ENCODE data around the gene FGF10.

Gene FGF10

DNA sequence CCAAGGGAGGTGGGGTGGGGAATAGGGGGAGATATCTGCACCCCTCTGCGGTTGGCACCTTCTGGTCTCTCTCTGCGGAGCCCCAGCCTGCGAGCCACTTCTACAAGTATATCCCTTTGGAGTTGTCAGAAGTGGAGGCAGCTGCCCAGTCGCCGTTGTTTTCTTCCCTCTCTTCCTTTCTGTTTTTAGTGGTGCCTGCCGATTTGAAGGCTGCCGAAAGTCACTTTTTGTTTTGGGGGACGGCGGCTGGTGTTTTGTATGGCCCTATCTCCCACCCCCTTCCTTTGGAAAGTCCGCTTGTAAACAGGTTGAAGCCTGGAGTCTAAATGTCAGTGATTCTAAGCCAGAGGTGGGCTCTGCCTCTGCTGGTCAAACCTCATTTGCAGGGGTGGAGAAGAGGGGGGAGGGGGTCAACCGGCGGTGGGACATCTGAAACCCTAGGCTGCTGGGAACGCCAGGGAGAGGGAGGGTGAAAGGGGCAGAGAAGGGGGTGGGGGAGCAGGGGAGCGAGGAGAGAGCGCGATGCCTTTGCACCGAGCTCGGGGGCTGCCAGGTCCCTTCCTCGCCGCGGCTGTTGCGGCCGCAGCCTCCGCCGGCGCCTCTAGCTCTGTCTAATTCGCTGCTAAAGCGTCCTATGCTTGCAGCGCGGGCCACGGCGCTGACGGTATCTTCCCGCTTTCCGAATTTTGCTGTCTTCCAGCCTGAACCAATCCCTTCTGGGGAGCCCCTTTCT lies at the start of gene FGF10:
TSS of gene FGF10 (minus strand) at position 331 of the 733 bp plus-strand sequence. CDS start 738 bp downstream, outside the sequence.
- DNase-seq, result no peak

DNA sequence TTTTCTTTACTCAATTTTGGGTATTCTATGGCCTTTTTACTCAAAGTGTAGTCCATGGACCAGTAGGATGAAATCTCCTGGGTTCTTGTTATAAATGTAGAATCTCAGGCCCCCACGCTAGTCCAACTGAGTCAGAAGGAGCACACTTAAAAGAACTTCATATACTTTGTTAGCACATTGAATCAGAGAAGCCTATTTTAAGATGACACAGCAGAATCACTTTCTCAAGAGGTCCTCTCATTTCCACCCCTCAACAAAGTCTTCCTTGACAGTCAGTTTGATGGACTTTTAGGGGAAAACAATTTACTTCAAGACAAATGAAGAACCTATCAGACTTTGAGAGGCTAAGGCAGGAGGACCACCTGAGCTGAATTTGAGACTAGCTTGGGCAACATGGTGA lies 37.7 kb upstream of the FGF10 start:
- DNase-seq, result no peak

DNA sequence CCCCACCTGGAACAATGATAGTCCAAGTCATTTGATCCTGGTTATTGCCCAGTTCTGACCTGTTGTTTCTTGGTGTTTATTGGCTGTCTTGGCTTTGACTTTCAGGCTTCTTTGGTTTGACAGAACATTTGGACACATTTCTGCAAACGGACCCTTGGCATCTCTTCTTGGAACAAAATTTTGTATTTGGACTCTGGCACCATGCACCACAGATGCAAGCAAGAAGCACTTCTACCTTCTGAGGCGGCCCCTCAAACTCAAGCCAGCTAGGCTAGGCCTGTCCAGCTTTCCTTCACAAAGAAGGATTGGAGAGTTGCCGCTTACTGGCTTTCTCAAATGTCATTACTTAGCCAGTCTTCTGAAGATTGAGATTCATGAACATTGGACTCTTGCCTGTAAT lies 23.1 kb upstream of the FGF10 start:
- no peak for DNase-seq

DNA sequence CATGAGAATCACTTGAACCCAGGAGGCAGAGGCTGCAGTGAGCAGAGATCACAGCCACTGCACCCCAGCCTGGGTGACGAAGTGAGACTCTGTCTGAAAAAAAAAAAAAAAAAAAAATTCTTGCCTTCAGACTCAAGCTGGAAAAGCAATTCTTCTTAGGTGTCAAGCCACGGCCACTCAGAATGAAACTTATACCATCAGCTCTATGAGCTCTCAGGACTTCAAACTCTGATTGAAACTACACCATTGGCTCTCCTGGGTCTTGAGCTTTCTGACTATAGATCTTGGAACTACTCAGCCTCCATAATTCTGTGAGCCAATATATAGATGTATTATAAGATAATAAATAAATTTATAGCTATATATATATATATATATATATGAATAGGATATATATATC lies 12.9 kb upstream of the FGF10 start:
- no peak for DNase-seq

DNA sequence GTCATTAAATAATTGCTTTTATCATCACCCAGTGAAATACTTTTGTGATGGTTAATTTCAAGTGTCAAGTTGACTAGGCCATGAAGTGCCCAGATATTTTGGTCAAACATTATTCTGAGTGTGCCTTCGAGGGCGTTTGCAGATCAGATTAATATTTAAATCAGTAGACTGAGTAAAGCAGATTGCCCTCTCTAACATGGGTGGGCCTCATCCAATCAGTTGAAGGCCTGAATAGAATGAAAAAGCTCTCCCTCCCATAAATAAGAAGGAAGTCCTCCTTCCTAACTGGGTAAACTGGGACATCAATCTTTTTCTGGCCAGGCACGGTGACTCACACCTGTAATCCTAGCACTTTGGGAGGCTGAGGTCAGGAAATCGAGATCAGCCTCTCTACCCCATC lies 12.4 kb upstream of the FGF10 start:
- no peak for DNase-seq

DNA sequence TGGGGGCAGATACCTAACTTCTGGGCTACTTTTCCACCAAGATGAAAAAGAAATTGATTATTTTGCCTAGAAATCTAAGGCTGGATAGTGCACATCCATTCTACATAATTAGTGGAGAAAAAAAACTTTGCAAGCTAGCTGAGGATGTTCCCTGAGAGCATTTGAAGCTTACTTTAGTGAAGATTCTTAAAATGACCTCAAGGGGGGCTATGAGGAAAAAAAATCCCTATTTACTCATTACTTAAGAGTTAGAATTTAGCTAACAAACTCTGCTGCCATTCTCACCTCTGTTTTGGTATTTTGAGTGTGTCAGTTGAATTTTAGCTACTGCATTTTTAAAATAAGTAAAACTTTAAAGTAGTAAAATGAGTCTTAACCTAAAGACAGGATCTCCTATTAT lies 9.2 kb upstream of the FGF10 start:
- DNase-seq, result no peak

DNA sequence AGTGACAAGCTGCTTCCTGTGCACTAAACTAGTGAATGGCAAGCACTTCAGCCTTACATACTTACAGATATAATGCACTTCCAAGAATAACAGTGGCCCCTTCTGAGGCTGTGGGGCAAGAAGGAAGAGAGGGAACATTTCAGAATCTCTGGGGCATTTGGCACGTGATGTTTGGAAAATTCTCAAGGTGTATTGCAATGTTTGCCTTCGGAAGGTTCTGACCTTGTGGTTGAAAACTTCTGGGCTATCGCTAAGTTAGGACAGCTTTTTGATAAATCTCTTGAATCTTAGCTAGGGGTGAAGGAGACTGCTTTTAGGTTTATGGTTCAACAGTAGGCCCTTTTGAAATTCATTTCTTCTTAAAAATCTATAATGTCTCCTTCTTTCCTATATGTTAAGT lies 7.1 kb upstream of the FGF10 start:
- DNase-seq, result no peak

DNA sequence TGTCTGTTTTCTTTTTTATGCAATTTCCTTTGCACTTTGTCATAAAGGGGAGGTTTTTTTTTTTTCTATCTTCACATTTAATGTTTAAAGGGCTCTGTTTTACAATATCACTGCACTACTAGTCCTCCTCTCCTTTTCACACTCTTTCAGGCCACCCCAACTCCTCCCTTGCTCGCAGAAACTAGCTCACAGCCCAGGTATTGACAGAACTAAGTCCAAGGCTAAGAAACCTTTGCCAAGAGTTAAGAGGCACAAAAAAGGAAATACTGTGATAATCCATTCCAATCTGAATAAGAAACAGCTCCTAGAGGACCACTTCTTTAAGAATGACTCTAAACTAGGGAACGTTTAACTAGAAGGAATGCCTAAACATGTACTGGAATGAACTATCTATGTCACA lies 1.1 kb upstream of the FGF10 start:
- no peak for DNase-seq

DNA sequence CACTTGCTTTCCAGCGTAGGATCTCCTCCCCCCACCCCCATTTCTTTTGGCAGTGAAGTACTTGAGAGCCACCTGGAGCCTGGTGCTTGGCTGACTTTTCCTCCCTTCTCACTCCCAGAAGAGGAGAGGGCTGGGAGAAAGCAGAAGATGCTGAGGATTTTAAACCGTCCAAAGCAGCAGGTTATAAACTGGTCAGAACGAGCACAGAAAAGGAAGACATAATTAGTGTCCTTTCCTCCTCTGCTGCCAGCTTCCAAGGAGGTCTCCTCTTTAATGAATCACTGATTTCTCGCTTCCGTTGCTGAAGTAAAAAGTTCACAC lies 563 bp upstream of the FGF10 start:
- DNase-seq, result no peak

DNA sequence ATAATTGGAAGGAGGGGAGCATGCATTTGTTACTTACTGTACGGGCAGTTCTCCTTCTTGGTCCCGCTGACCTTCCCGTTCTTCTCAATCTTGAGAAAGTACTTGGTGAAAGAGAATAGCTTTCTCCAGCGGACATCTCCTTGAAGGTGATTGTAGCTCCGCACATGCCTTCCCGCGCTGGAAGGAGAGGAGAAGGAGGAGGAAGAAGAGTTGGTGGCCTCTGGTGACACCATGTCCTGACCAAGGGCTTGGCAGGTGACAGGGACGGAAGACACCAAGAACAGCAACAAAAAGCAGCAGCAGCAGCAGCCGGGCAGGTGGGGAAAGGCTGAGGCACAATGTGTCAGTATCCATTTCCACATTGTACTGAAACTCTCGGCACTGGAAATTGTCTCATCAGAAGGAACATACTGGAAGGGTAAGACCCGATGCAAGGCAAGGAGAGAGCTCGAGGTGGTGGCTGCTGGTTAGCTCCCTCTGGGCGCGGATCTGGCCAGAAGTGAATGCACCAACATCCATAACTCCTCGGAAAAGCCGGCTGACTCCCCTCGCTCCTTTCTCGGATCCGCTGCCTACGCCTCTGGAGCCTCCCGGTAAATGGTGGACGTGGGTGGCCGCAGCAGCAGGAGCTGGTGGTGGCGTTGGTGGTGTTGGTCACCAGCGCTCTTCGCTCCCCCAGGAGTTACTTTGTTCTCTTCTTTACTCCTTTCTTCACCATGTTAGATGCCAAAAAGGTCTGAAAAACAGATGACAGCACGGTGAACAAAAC lies 715 bp downstream of the FGF10 start:
- DNase-seq, result no peak

DNA sequence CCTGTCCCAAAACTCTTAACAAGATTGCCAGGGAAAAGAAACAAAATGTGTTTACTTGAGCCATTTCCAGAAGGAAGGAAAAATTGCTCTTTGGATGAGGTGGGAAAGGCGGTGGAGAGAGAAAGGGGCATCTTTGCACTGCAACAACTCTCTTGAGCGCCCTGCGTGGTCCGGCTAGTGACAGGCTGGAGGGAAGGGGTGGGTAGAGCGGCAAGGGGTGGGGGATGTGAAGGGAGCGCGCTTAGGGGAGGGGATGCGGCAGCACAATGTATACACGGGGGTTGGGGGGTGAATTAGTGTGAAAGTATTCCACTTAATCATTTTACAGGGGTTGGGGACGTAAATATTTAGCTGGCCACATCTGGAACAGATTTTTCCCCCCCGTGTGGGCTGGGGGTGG lies 1.3 kb downstream of the FGF10 start:
- DNase-seq, result no peak

DNA sequence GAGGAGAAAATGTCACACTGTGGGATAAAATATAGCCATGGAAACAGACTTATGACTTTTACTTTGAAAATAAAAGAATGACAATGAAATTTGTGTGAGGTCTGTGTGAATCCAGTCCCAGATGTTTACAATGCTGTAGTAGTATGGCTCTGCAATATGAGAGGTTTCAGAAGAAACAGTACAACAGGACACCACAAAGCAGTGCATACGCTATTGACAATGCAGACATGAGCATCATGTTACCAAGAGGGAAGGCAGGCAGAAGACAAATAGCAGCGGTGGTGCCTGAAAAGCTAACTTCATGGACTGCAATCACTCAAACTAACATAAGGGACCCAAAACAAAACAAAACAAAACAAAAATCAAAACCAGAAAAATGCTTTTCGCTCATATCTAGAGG lies 1.8 kb downstream of the FGF10 start:
- DNase-seq, result no peak

DNA sequence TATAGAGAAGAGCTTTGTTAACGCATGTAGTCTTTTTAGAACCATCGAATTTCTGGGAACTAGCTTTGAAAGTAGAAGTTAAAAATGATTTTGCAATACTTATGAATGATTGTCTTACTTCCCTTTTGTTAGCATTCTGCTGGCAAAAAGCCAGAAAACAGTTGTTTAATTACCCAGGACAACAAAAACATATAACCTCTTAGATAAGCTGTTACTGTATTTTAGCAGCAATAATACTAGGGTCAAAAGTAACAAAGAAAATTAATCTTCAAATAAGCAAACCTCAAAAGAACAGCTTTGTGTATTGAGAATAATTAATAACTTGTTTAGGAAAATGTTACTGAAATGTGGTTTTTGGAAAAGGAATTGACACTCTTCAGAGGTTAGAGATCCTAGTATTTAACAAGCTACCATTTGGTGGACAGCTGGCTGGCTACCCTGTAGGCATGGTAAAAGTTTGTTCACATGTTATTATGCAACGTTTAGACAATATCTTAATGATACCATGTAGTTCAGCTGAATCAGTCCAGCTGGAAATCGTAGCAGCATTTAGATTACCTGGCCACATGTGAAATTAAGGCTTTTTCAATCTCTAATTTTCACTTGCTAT lies 3.8 kb downstream of the FGF10 start:
- DNase-seq, result no peak

DNA sequence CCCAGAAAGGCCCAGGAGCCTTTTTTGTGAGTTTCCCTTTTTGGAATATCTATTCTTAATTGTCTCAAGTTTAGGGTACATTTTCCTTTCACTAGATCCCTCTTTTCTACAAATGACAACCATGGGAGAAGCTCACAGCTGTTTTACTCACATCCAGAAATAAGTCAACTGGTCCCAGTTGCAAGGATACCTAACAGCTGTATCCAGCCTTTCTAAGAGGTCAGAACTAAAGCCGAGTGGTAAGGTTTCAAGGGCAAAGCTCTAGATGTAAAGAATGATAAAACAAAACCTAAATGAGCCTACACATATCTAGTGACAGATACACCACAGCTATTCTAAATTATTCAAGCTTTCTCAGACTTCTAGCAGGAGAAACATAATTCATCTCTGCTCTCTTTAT lies 4.4 kb downstream of the FGF10 start:
- DNase-seq, result no peak

DNA sequence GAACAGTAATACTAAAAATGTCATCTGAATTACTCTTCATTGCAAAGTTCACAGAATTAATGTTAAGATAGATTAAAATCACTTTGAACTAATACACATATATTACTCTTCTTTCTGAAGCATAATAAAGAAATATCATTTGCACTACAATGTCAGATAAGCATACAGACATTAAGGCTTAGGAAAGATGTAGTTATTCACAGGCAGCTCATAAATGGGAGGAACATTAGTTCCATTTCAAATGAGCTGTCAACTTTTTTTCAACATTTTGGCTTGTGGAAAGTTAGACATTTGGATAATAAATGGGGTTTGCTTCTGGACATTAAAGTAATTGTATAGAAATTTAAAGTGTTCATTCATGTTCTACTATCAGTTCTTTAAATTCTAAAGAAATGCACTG lies 6.3 kb downstream of the FGF10 start:
- DNase-seq, result no peak

DNA sequence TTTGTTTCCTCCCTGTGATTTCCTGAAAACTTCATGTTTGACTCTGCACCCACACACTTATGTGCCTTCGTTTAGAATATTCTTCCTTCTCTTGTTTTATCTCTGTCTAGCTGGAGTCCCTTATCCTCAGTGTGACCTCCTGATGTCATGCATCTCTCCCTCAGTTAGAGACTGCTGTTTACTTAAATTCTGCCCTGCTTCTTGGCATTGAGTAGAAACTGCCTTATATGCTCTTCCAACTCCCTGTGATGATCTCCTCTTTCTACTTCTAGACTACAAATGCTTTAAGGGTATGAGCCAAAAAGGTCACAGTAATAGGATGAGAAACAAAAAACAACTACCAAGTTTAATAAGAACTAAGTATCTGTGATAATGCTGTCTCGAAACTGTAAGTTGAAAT lies 12.2 kb downstream of the FGF10 start:
- DNase-seq, result no peak

DNA sequence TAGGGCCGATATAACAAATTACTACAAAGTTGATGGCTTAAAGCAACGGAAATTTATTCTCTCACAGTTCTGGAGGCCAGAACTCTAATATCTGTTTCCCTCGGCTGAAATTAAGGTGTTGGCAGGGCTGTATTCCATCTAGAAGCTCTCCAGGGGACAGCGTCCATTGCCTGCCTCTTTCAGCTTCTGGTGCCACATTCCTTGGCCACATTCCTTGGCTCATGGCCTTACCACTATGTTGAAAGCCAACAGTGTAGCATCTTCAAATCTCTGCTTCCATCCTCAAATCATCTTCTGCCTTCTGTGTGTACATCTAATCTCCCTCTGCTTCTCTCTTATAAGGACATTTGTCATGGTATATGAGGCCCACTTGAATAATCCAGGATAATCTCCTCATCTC lies 17.2 kb downstream of the FGF10 start:
- no peak for DNase-seq

DNA sequence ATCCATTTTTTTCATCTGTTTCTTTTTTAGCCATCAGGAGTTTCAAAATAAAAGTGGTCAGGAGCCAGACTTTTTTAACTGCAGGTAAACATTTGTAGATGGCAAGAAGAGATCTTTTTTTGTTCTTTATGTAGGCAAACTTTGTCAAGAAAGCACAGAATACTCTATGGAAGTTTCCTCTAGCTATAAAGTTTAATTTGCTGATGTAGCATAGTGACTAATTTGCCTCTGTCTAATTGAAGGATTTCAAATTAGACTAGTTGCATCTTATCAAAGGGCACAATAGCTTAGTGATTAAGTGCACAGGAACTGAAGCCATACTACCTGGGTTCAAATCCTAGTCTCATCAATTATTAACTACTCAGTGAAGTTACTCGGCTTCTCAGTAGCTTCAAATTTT lies 22.0 kb downstream of the FGF10 start:
- DNase-seq, result no peak

DNA sequence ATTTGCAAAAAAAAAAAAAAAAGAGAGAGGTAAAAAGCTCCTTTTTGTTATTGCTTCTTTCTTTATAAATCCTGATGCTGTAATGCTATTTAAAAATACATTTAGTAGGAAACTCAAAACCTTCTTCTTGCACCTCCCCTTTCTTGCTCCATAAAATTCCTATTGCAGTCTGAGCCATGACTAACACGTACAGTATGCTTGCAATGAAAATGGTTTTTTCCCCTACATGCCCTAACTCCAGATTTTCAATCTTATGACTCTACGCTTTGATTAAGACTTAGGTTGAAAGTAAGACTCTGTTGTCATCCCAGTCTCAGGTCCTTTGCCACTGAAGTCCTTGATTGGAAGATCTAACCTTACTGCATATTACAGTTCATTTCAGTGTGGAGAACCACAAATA lies 23.9 kb downstream of the FGF10 start:
- no peak for DNase-seq

DNA sequence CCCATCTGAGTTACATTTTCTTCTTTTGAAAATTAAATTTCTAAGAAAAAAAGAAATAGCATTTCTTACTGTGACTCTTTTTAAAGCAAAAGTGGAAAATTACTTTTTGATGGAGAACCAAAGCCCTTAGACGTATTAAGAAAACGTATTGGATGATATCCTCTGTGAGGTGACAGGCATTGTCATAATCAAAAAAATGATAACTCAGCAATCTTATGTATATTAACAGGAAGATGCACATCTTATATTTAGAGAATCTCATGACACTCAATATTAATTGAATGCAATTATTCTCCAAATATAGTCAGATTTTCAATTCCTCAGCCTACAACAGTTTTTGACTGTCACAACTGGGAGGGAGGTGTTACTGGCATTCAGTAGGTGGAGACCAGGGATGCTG lies 25.1 kb downstream of the FGF10 start:
- no peak for DNase-seq

DNA sequence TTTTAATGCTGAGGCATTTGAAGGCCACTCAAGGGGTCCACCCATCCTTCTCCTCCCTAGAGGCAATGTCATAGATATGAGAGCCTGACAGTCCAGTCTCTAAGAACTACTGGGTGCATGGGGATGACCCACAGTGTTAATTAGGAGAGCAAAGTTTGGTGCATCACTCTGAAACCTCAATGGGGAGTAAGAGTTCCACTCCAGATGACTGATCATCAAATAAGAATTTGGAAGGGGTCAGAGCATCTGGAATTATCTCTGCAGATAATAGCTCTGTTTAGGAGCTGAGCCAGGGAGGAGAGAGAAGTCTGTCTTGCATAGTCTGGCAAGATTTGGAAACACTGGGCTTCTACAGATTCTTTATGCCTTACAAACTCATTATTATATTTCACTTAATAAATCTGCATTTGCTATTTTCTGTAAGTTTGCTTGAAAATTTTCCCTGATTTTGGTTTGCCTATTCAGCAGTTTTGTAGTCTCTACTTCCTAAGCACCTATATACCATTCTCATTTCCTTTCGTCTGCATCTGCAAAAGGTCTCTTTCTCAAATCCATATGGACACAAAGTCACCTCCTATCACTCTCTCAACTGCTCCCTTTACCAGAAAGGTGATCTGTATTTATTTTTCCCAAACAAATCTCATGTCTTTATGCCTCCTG lies 27.7 kb downstream of the FGF10 start:
- DNase-seq, result no peak

DNA sequence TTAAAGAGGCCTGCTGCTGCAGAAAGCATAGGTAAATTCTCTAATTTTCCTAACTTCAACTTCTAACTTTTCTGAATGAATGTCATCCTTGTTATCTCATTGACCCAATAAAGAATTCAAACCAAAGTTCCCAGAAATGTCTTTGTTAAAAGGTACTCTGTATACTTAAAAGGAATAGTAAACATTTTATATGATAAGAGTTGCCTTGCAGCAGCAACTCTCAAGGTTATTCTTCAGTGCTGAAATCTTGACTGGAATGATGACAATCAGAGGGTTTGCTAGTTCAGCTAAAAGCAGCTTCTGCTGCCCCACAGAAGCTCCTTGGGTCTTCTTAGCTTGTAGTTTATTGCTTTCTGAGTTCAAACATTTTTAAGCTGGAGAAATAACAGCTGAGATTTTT lies 28.3 kb downstream of the FGF10 start:
- DNase-seq, result no peak

DNA sequence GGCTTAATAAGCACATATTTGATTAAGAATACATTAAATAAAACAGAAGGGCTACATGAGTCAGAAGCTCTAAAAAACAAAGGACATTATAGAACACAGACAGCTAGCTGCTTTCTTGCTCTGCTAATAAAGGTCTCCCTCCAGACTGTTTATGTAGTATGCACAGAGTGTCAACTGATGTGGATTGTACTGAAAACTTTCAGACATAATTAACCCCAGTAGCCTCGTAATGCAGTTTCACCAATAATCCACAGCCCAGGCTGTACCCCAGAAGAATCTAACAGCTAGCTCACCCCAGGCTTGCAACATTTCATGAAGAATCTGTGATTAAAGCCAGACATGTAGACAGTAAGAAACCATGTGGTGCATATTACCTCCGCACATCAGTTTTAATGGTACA lies 30.8 kb downstream of the FGF10 start:
- DNase-seq, result no peak

DNA sequence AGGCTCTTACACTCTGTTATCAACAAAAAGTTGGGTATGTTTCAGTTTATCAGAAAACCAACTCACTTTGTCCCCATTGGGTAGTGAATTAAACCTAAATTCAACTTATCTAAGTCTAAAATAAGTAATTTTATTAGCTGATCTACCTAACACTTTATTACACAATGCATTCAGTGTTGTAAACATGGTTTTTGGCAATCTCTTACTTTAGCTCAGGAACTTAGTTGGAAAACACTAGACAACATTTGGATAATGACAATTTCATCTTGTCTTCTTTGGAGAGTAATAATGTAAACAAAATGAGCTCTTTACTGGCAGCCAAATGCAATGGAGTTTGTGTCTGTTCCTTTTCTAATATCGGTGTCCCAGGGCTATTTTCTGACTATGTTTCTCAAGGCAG lies 33.0 kb downstream of the FGF10 start:
- DNase-seq, result no peak

Measured in GOT3 (cell line).